ENCODE data around the gene PPP2R2B.

PPP2R2B gene

GRCh38 chr5:146893991-146894390, 15.4 kb upstream of the PPP2R2B start:
- no peak overlapping the region for H3K4me3 Mint-ChIP-seq
- peaks cover 8% of the 10 kb centered on the region for H3K4me1 Mint-ChIP-seq (ENCODE audit: low read depth)
- H3K36me3 Mint-ChIP-seq (ENCODE audit: low read depth): no peaks in the 10 kb centered on the region
- H3K27ac Mint-ChIP-seq: no peak overlapping the region
- no peaks in the 10 kb centered on the region for H3K27me3 Mint-ChIP-seq
- no peaks in the 10 kb centered on the region for H3K9me3 Mint-ChIP-seq

- Mint-ChIP-seq H3K9me3 (no peaks in the 10 kb centered on the region), H3K4me1 (ENCODE audit: low read depth) (peaks cover 8% of the 10 kb centered on the region), H3K27me3 (no peaks in the 10 kb centered on the region), H3K36me3 (ENCODE audit: low read depth) (no peaks in the 10 kb centered on the region), H3K4me3 (no peak overlapping the region), H3K27ac (no peak overlapping the region)
Observed at GRCh38 chr5:146892231-146892630, 13.7 kb upstream of the PPP2R2B start.

GRCh38 chr5:146891511-146891910, 13.0 kb upstream of the PPP2R2B start:
- Mint-ChIP-seq H3K4me1 (ENCODE audit: low read depth) (peaks cover 8% of the 10 kb centered on the region), H3K27me3 (no peaks in the 10 kb centered on the region), H3K9me3 (no peaks in the 10 kb centered on the region), H3K27ac (no peak overlapping the region), H3K4me3 (no peak overlapping the region), H3K36me3 (ENCODE audit: low read depth) (no peaks in the 10 kb centered on the region)

GRCh38 chr5:146890731-146891440, 12.3 kb upstream of the PPP2R2B start:
- peaks cover 8% of the 10 kb centered on the region for H3K4me1 Mint-ChIP-seq (ENCODE audit: low read depth)
- no peaks in the 10 kb centered on the region for H3K36me3 Mint-ChIP-seq (ENCODE audit: low read depth)
- H3K4me3 Mint-ChIP-seq: no peak overlapping the region
- H3K27me3 Mint-ChIP-seq: no peaks in the 10 kb centered on the region
- H3K9me3 Mint-ChIP-seq: no peaks in the 10 kb centered on the region
- no peak overlapping the region for H3K27ac Mint-ChIP-seq

- H3K4me1 Mint-ChIP-seq (ENCODE audit: low read depth): peaks cover 6% of the 10 kb centered on the region
- no peak overlapping the region for H3K4me3 Mint-ChIP-seq
- peaks cover 4% of the 10 kb centered on the region for H3K27me3 Mint-ChIP-seq
- H3K9me3 Mint-ChIP-seq: no peaks in the 10 kb centered on the region
- no peaks in the 10 kb centered on the region for H3K36me3 Mint-ChIP-seq (ENCODE audit: low read depth)
- no peak overlapping the region for H3K27ac Mint-ChIP-seq
Observed at GRCh38 chr5:146890066-146890465, 11.5 kb upstream of the PPP2R2B start.

GRCh38 chr5:146889169-146889568, 10.6 kb upstream of the PPP2R2B start:
- H3K4me1 Mint-ChIP-seq (ENCODE audit: low read depth): no peaks in the 10 kb centered on the region
- H3K27me3 Mint-ChIP-seq: peaks cover 9% of the 10 kb centered on the region
- H3K27ac Mint-ChIP-seq: no peak overlapping the region
- H3K36me3 Mint-ChIP-seq (ENCODE audit: low read depth): no peaks in the 10 kb centered on the region
- H3K4me3 Mint-ChIP-seq: no peak overlapping the region
- H3K9me3 Mint-ChIP-seq: no peaks in the 10 kb centered on the region

- Mint-ChIP-seq H3K36me3 (ENCODE audit: low read depth) (no peaks in the 10 kb centered on the region), H3K27me3 (peaks cover 10% of the 10 kb centered on the region), H3K27ac (no peak overlapping the region), H3K4me1 (ENCODE audit: low read depth) (no peaks in the 10 kb centered on the region), H3K4me3 (no peak overlapping the region), H3K9me3 (no peaks in the 10 kb centered on the region)
Observed at GRCh38 chr5:146888351-146888978, 9.9 kb upstream of the PPP2R2B start.

GRCh38 chr5:146884066-146884626, 5.6 kb upstream of the PPP2R2B start:
- Mint-ChIP-seq H3K36me3 (ENCODE audit: low read depth) (no peaks in the 10 kb centered on the region), H3K4me1 (ENCODE audit: low read depth) (no peaks in the 10 kb centered on the region), H3K9me3 (no peaks in the 10 kb centered on the region), H3K27me3 (peaks cover 29% of the 10 kb centered on the region), H3K4me3 (no peak overlapping the region), H3K27ac (no peak overlapping the region)

- H3K9me3 Mint-ChIP-seq: no peaks in the 10 kb centered on the region
- no peak overlapping the region for H3K27ac Mint-ChIP-seq
- H3K4me1 Mint-ChIP-seq (ENCODE audit: low read depth): no peaks in the 10 kb centered on the region
- H3K4me3 Mint-ChIP-seq: no peak overlapping the region
- no peaks in the 10 kb centered on the region for H3K36me3 Mint-ChIP-seq (ENCODE audit: low read depth)
- H3K27me3 Mint-ChIP-seq: peaks cover 29% of the 10 kb centered on the region
Observed at GRCh38 chr5:146883511-146883910, 5.0 kb upstream of the PPP2R2B start.

GRCh38 chr5:146880966-146881365, 2.4 kb upstream of the PPP2R2B start:
- Mint-ChIP-seq H3K36me3 (ENCODE audit: low read depth) (no peaks in the 10 kb centered on the region), H3K27me3 (peaks cover 42% of the 10 kb centered on the region), H3K4me3 (no peak overlapping the region), H3K27ac (no peak overlapping the region), H3K4me1 (ENCODE audit: low read depth) (peaks cover 12% of the 10 kb centered on the region), H3K9me3 (no peaks in the 10 kb centered on the region)

GRCh38 chr5:146877783-146878475, 628 bp downstream of the PPP2R2B start:
- H3K4me3 Mint-ChIP-seq: peak overlapping the region; percentile 85
- H3K9me3 Mint-ChIP-seq: no peaks in the 10 kb centered on the region
- no peak overlapping the region for H3K27ac Mint-ChIP-seq
- H3K27me3 Mint-ChIP-seq: peaks cover 47% of the 10 kb centered on the region
- H3K36me3 Mint-ChIP-seq (ENCODE audit: low read depth): no peaks in the 10 kb centered on the region
- peaks cover 12% of the 10 kb centered on the region for H3K4me1 Mint-ChIP-seq (ENCODE audit: low read depth)

- Mint-ChIP-seq H3K36me3 (ENCODE audit: low read depth) (no peaks in the 10 kb centered on the region), H3K27ac (no peak overlapping the region), H3K27me3 (peaks cover 43% of the 10 kb centered on the region), H3K4me3 (peak overlapping the region; percentile 85), H3K4me1 (ENCODE audit: low read depth) (peaks cover 12% of the 10 kb centered on the region), H3K9me3 (no peaks in the 10 kb centered on the region)
Observed at GRCh38 chr5:146877178-146877681, 1.3 kb downstream of the PPP2R2B start.

- Mint-ChIP-seq H3K4me1 (ENCODE audit: low read depth) (peaks cover 12% of the 10 kb centered on the region), H3K27ac (no peak overlapping the region), H3K36me3 (ENCODE audit: low read depth) (no peaks in the 10 kb centered on the region), H3K9me3 (no peaks in the 10 kb centered on the region), H3K4me3 (no peak overlapping the region), H3K27me3 (peaks cover 28% of the 10 kb centered on the region)
Observed at GRCh38 chr5:146873186-146873917, 5.2 kb downstream of the PPP2R2B start.

GRCh38 chr5:146872188-146872587, 6.4 kb downstream of the PPP2R2B start:
- Mint-ChIP-seq H3K9me3 (no peaks in the 10 kb centered on the region), H3K27ac (no peak overlapping the region), H3K27me3 (peaks cover 27% of the 10 kb centered on the region), H3K4me3 (no peak overlapping the region), H3K36me3 (ENCODE audit: low read depth) (no peaks in the 10 kb centered on the region), H3K4me1 (ENCODE audit: low read depth) (peaks cover 10% of the 10 kb centered on the region)
